WERI-Rb-1 (cell line): Measurements from ENCODE around the gene HOXC6.
A peak's percentile ranks its signal among the peaks of the same experiment; 100 is the strongest.

ENCODE experiments used
- DNase-seq: peaks from one replicate; pipeline ENCODE4 v3.0.0-alpha.2; 2020
- H3K27ac ChIP-seq: fragments of 250-450 bp; sonication (Bioruptor Pico); 2 replicates; pipeline ENCODE4 v1.5.1; 2020; ENCODE audit warnings: mild to moderate bottlenecking, moderate library complexity
- H3K27me3 ChIP-seq: fragments of 250-450 bp; sonication (Bioruptor Pico); 2 replicates; pipeline ENCODE4 v1.5.1; 2021; ENCODE audit warnings: mild to moderate bottlenecking, low read depth, moderate library complexity; ENCODE audit not compliant: insufficient read depth, severe bottlenecking
- H3K36me3 ChIP-seq: fragments of 250-450 bp; sonication (Bioruptor Pico); 2 replicates; pipeline ENCODE4 v1.5.1; 2020; ENCODE audit warnings: mild to moderate bottlenecking, moderate library complexity
- H3K4me3 ChIP-seq: 2 replicates; pipeline ENCODE4 v1.5.1; 2011; ENCODE audit warnings: low read depth, mild to moderate bottlenecking, control low read depth, low read length
- H3K9me3 ChIP-seq: fragments of 250-450 bp; sonication (Bioruptor Pico); 2 replicates; pipeline ENCODE4 v1.5.1; 2021; ENCODE audit warnings: mild to moderate bottlenecking, moderate library complexity; ENCODE audit not compliant: severe bottlenecking
- CTCF ChIP-seq: IDR thresholded peaks from 2 replicates; pipeline ENCODE4 v1.5.1; 2011; ENCODE audit warnings: low read depth, mild to moderate bottlenecking, control low read depth, inconsistent platforms, low read length

The HOXC6 gene

GRCh38 chr12:54017027-54017788, 11.0 kb upstream of the HOXC6 start:
- H3K27ac ChIP-seq, result peak overlapping the region; percentile 97
- peak; percentile 15; the same call in 1 of the 2 replicates for TF ChIP-seq CTCF
- H3K4me3 ChIP-seq, result peak overlapping the region; percentile 73

GRCh38 chr12:54017878-54018467, 10.3 kb upstream of the HOXC6 start:
- Histone ChIP-seq H3K27me3 (no peaks in the 10 kb centered on the region), H3K9me3 (no peaks in the 10 kb centered on the region)

More at GRCh38 chr12:54017027-54017788, 11.0 kb upstream of the HOXC6 start:
- H3K27me3 ChIP-seq, result no peaks in the 10 kb centered on the region
- no peaks in the 10 kb centered on the region for H3K9me3 ChIP-seq
- H3K36me3 ChIP-seq, result no peaks in the 10 kb centered on the region; the same call in 1 of the 2 replicates
- DNase-seq, result peak; percentile 77

GRCh38 chr12:54018468-54018984, 9.7 kb upstream of the HOXC6 start:
- DNase-seq, result peak; percentile 85
- TF ChIP-seq CTCF, result no peak
- Histone ChIP-seq H3K27me3 (no peaks in the 10 kb centered on the region), H3K9me3 (no peaks in the 10 kb centered on the region), H3K4me3 (peak overlapping the region; percentile 73), H3K36me3 (no peaks in the 10 kb centered on the region; the same call in 1 of the 2 replicates), H3K27ac (peak overlapping the region; percentile 97)

More at GRCh38 chr12:54017878-54018467, 10.3 kb upstream of the HOXC6 start:
- peak overlapping the region; percentile 97 for H3K27ac ChIP-seq
- no peaks in the 10 kb centered on the region; the same call in 1 of the 2 replicates for H3K36me3 ChIP-seq
- no peak for TF ChIP-seq CTCF
- peak overlapping the region; percentile 73 for H3K4me3 ChIP-seq
- peak; percentile 97 for DNase-seq

GRCh38 chr12:54019091-54019811, 9.0 kb upstream of the HOXC6 start:
- H3K27me3 ChIP-seq, result no peaks in the 10 kb centered on the region
- TF ChIP-seq CTCF, result no peak
- no peaks in the 10 kb centered on the region; the same call in 1 of the 2 replicates for H3K36me3 ChIP-seq
- peak overlapping the region; percentile 73 for H3K4me3 ChIP-seq
- DNase-seq, result peak; percentile 64
- H3K9me3 ChIP-seq, result no peaks in the 10 kb centered on the region
- peak overlapping the region; percentile 97 for H3K27ac ChIP-seq

GRCh38 chr12:54019924-54020590, 8.2 kb upstream of the HOXC6 start:
- peak overlapping the region; percentile 73 for H3K4me3 ChIP-seq
- no peak for DNase-seq
- H3K27ac ChIP-seq, result peak overlapping the region; percentile 97
- no peak for TF ChIP-seq CTCF
- no peaks in the 10 kb centered on the region for H3K9me3 ChIP-seq
- H3K27me3 ChIP-seq, result no peaks in the 10 kb centered on the region
- no peaks in the 10 kb centered on the region; the same call in 1 of the 2 replicates for H3K36me3 ChIP-seq
